DMS79 (cell line): ENCODE data around the gene GSE1.

ENCODE experiments used
- DNase-seq: peaks from one replicate; lab custom pipeline; 2025; lab: John Stamatoyannopoulos, UW

Gene GSE1

DNA sequence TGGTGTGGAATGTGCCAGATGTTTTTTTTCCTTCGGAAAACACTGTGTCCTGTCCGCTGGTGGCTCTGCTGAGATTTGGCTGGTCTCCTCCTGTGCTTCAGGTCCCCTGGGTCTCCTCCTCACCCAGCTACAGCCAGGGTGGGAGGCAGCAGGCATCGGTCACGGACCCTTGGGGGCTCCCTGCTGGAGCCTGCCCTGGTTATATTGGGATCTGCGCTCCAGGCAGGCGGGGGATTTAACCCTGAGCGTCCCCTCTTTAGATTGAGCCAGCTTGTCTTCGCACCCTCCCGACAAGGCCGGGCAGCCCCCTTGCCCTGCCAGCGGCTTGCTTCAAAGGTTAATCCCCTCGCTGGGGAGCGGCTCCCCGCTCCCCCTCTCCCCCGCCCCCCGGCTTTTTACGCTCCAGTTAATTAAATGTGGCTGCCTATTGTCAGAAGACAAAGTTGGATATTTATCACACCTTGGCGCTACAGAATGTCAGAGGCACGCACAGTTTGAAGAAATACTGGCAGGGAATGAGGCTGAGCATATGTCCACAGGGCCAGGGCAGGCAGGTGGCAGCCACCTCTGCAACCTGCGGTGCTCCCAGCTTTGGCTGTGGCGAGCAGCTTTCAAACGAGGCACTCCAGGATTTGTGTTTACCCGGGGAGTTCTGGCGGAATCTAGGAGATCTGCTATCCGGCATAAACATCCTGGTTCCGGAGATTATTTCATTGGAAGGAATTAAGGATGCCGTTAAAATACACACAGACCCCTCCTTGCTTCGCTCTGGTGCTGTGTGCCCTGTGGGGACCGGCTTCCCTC is 38.2 kb upstream of the GSE1 start:
- DNase-seq: no peak

DNA sequence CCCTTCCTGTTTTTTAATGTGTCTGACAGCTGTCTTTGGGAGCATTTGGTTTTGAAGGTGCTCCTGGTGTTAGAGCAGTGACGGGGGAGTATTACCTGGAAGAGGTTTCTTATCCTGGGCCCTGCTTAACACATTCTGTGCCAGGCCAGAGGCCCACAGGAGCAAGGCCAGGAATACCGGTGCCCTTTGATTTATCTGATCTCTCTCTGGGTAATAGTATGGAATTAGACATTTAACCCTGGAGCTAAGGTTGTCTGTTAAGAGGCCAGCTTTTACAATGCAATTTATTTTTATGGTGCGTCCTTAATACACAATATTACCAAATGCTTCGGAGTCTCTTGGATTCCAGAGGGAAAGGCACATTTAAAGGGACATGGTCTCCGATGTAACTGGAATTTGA is 37.2 kb upstream of the GSE1 start:
- DNase-seq: no peak

DNA sequence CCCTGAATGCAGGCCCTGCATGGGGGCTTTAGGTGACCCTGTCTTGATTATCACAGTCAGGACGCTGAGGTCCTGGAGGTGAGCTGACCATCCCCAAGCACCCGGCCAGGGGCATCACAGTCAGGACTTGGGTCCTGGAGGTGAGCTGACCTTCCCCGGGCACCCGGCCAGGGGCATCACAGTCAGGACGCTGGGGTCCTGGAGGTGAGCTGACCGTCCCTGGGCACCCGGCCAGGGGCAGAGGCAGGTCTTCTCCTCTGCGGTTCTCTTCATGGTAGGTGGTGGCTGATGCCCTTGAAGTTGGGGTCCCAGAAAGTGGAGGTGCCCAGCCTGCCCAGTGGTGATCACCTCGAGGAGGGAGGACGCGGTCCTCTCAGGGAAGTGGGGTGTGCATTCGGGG is 36.2 kb upstream of the GSE1 start:
- no peak for DNase-seq

DNA sequence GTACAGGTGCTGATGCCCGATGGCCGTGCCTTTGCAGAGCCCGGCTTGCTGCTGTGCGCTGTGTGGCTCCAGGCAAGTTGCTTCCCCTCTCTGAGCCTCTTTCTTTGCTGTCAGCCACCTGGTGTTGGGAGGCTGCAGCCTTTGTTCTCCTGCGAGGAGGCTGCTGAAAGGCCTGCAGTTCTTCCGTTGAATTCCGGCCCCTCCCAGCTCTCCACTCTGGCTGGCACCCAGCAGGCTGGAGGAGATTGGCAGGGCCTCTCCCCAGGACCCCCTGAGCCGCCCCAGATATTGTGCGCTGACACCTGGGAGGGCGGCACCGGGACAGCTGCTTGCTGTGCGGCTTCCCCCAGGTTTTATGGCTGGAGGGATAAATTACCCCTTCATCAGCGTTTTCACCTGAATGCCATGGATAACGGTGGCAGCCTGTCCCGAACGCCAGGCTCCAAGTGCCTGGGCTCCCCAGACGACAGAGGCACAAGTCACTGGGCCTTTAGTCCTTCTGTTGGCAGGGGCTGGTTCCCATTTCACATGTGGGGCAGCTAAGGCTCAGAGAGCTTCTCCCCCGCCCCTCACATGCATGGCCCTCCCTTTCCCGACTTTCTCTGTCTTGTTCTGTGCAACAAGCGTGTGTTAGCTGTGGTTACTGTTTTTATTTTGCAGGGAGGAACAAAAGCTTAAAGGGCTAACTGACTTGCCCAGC is 35.1 kb upstream of the GSE1 start:
- no peak for DNase-seq

DNA sequence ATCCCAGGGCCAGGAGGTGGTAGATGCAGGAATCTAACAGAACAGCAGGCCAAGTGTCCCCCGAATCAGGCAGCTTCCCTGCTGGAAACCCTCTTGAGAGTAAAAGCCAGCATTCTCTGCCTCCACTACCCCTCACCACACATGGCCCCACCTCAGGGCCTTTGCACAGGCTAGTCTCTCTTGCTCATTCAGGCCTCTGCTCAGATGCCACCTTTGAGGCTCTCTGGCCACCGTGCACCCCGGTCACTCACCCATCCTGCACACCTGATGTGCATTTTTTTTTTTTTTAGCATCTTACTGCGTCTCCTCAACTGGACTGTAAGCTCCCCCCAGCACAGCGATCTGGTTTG is 34.5 kb upstream of the GSE1 start:
- DNase-seq: no peak

DNA sequence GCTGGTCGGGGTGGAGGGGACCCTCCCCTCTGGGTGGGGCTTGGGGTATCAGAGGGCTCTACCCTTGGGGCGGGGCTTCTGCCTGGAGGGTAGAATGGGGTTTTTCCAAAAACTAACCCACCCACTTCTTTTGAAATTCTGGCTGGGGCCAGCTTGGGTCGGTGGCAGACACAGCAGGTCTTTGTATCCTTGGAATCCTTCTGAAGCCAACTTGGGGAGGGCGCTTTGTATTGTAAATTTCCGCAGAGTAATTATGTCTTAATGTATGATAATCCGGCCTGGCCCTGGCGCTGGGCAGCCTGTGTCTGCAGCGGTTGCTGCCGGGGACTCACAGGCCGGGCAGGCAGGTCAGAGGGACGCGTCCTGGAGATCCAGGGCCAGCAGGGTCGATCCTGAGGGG is 33.9 kb upstream of the GSE1 start:
- no peak for DNase-seq

DNA sequence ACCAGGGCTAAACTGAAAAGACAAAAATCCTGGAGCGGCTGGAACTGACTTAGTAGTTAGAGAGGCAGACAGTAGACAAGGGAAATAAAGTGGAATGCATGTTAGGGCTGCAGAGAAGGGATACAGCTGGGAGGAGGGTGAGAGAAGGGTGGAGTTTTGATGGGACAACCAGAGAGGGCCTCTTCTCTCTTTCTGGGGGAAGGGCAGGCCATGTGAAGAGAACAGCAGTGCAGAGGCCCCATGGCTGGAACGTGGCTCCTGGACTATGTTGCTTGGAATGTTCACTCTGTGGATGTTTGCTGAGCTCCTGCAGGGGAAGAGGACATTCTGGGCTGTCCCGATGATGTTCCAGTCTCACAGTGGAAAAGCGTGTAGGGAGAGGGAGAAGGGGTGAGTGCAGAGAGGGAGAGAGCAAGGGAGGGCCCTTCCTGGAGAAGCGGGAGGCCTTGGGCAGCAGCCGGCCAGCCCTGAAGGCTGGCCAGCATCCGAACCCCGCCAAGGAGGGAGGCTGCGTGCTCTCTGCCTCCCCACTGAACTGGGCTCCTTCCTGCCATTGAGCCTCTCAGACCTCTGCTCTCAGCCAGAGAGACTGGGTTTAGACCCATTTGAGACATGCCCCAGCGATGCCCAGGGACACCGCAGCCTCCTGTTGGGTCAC is 33.1 kb upstream of the GSE1 start:
- DNase-seq: no peak

DNA sequence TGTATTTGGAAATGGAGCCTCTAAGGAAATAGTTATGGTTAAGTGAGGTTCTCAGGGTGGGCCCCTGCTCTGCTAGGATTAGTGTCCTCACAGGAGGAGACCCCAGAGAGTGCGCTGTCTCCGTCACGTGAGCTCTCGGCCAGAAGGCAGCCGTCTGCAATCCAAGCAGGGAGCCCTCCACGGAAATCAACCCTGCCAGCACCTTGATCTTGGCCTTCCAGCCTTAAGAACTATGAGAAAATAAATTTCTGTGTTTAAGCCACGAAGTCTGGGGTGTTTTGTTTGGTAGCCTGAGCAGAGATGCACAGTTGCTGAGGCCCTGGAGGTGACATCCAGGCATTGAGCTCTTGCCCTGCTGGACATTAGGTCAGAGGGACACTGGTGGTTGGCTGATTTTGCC is 32.4 kb upstream of the GSE1 start:
- DNase-seq: no peak

DNA sequence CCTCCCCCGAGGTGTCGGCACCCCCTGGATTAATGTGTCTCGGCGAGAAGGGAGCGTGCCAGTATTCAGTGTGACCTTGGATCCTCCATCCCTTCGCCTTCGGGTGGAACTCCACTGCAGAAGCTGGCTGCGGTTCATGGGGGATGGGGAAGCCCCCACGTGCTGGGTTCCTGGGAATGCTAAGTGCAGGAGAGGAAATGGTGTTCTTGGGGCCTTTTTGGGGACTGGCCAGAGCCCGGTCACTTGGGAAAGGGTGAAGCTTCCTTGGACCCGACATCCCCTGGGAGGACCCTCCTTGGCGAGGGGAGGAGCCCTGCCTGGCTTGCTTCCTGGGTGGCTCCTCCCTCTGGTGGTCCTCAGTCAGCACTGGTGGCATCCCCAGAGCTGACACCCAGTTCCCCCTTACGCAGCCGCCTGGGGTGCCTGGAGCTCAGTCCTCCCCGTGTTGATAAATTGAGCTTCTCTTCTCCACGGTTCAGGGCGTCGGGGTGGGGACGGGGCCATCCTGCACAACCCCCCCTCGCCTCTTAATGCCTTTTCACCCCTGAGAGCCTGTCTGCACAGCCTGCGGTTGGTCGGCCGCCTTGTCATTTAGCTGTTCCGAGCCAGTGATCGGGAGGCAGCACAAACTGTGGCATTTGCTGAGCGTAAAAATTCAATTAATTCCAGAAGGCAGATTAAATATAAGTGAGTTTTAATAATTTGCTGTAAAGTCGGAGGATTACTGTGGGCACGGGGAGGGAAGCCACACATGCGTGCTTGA is 30.7 kb upstream of the GSE1 start:
- no peak for DNase-seq

DNA sequence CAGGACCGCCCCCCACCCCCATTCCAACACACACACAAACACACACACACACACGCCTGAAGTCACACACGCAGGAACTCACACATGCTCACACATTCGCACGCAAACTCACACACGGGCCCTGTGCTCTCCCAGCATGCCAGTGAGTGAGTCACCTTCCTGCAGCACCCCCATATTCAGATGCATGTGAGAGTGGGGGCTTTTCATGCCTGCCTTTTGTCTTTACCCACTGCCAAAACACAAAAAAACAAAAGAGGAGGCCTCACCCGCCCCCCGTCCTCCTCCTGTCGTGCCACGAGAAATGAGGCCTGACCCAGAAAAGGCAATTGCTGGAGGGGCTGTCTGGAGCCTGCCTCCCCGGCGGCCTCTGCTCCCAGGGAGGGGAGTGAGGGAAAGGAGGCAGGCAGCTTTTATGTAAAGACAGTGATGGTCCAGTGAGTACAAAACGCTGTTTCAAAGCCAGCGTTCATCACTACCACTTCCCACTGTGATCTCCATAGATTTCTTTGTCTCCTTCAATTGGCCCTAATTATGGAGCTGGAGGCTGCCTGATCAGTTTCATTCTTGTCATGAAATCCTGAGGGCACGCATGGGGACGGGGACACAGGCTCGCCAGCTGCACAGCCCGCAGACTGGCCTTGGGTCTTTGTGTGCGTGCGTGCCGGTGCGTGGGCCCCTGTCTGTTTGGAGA is 29.5 kb upstream of the GSE1 start:
- DNase-seq: no peak

DNA sequence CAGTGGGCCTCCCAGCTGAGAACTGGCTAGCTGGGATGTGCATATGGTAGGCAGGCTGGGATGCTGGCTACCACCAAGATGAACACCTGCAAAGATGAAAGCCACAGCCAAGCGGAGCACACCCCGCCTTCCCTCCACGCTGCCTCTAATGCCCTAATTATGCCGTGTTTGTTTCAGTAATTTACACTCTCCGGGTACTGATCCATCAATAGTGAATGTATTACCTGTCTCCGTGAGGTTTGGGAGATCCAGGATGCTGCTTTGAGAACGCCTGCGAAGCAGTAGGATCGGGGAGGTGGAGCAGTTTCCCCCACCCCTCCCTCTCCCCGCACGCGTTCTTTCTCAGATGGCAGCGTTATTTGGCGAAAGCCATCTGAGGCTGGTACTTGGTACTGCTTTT is 28.9 kb upstream of the GSE1 start:
- no peak for DNase-seq

DNA sequence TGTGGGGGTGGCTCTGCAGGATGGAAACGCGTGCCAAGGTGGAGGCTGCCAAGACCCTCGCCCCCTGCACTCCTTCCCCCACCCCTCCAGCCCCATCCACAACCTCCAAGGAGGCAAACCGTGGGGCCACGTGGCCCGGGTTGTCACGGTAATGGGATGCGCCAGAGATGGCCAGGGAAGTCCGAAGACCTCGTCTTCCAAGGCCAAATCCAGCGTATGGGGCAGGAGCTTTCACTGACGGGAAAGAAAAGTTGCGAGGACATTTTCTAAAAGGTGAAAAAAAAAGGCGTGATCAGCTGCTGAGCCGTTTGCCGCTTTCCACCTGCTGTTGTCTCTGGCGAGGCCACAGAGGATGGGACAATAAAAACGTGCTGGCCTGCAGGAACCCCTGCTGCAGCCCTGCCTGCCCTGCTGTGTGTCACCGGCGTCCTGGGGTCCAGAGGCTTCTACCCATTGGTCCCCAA is 28.3 kb upstream of the GSE1 start:
- no peak for DNase-seq

DNA sequence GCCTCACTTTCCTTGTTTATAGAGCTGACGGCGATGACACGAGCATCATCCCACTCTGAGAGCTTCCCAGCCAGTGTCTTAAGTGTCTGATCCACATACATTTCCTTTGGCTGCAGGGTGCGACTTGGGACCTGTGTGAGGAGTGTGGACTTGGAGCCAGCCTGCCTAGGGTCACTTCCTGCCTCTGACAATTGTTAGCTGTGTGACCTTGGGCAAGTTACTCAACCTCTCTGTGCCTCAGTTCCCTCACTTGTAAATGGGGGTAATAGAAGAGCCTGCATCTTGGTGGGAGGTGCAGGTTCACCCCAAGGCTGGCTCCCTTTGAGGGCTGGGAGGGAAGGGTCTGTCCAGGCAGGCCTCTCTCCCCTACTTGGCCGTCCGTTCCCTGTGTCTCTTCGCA is 27.4 kb upstream of the GSE1 start:
- no peak for DNase-seq

DNA sequence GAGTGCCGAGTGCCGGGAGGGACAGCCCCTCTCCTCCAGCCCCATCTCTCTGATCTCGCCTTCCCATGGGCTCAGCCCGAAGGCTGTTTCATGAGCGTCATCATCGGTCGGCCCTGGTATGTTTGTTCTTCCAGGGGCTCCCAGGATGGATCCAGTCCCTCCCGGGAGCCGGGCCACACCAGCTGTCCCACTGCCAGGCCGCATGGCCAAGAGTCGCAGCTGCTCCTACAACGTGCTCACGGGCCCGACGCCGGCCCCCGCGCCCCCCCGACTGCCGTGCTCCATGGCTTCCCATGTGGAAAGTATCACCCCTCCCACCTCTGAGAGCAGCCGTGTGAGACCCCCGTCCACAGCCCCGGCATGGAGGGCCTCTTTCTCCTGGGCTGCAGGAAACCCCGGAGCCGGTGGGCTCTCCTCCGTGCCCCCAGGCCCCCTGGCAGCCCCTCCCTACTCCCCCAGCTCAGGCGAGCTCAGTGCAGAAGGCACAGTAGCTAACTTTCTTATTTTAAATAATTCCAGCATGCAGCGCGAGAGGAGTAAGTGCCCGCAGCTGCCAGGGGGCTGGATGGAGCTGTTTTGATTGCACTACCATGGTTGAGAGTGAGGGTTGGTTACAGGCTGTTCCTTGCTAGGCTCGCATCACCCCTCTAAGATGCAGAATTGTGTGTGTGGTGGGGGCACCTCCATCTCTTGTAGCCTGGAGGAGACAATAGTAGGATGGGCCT is 26.6 kb upstream of the GSE1 start:
- DNase-seq: no peak

DNA sequence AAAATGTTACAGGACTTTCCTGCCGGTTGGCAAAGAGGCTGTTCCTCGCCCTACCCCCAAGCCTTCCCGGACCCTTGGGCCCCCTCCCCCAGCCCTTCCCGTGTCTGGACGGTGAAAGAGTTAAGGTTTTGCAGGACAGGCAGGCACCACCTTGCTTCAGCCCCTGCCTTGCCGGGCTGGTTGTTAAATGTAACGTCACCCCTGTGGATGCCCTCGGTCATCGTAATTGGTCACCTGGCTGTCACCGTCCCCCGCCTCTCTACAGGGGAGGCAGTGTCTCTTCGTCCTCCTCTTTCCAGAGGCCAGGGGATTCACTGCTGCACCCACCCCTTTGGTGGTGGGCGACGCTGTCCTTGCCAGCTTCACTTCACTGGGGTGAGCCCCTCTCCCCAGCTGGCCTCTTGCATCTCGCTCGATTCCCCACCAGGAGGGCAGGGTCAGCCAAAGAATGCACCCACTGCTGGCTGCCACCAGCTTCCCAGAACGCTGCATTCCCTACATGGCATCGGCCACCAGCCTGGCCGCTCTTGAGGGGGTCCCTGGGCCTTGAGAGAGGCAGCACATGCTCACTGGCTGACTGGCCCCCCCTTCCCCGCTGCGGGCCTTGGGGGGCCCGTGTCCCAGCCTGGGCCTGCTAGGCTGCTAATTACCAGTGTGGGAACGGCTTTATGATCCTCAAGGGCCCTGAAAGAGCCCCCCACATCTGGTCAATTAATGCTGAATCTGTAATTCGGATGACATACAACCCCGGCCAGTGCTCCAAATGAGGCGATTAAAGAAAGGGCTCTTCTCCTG is 25.2 kb upstream of the GSE1 start:
- DNase-seq: no peak

DNA sequence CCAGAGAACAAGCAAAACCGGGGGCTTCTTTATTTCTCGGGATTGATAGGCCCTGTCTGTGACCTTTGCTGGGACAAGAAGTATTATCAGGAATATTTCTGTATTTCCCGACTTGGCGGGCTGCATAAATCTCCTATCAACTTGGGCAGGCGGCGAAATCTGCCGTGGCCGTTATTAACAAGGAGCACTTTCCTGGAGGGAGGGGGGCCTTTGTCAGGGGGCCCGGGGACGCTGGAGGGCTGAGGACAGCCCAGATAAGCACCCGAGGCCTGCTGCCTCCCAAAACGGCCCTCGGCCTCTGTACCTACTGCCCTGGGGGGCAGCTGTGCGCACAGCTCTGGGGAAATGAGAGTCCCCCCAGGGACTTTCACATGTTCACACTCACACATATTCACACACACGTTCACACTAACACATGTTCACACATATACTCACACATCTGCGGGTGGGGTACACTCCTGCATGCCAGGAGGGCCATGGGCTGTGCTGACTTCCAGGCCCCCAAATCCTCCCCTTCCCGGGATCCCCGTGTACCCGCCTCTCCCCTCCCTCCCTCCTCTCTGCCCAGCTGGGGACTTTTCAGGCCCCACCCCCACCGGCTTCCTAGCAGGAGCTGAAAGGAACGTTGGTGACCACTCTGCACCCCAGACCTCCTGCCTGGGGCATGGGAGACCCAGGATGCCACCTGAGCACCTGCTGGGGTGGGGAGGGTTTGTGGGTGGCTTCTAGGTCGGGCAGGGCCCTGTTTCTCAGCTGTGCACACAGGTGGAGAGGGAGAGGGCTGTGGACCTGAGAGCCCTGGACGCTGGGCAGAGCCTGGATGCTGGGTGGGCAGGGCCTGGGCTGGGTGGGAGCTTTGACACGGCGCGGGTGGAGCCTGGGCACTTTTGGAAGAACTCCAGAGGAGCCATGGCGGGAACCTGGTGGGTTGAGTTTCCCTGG is 24.3 kb upstream of the GSE1 start:
- DNase-seq: no peak

DNA sequence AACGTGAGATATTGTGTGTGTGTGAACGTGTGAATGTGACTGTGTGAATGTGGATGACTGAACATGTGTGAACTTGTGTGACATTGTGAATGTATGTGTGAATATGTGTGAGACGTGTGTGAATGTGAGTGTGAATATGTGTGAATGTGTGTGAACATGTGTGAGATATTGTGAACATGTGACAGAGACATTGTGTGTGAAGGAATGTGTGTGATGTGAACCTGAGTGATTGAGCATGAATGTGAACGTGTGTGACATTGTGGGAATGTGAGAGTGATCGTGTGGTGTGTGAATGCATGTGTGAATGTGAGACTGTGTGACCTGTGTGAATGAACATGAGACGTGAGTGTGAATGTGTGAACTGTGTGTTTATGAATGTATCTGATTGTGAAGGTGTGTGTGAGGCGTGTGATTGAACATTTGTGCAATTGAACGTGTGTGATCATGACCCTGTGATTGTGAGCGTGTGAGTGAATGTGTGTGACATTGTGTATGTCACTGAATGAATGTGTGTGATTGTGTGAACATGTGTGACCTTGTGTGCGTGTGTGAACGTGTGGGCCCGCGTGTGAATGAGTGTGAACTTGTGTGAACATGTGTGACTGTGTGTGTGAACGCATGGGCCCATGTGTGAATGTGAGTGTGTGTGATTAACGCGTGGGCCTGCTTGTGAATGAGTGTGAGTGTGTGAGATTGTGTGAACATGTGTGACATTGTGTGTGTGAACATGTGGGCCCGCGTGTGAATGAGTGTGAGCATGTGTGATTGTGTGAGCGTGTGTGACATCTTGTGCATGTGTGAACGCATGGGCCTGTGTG is 23.2 kb upstream of the GSE1 start:
- no peak for DNase-seq

DNA sequence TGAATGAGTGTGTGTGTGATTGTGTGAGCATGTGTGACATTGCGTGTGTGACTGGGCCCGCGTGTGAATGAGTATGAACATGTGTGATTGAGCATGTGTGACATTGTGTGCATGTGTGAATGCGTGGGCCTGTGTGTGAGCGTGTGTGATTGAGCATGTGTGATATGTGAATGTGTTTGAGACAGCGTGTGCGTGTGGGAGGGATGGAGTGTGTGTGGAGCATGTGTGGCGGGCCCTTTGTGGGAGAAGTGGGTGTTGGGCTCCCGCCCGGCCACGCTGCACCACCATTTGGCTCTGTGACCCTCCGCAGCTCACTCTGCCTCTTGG is 22.7 kb upstream of the GSE1 start:
- no peak for DNase-seq

DNA sequence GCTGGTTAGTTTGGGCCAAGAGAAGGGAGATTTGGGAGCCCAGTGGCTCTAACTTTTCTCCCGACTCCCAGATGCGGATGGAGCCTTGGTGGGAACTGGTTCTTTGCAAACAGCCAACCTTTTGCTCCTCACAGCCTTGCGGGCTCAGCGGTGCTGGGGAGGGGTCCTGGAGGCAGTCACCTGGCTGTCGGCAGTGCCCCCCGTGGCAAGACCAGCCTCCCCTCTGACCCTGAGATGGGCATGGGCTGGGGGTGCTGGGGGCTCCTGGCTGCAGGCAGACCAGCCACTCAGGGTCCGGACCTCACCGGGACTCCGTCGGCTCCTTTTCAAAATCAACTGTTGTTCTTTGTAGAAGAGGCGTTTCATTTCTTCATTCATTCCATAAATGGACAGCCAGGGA is 21.7 kb upstream of the GSE1 start:
- no peak for DNase-seq
